Peyer's patch (tissue), 4 donors: ENCODE results near the gene SP140.

Source experiments
- POLR2A ChIP-seq, 2 donors: fragments of 450-650 bp; IDR thresholded peaks; one replicate each; pipeline ENCODE4 v1.5.1; 2017; ENCODE audit warnings: antibody characterized with exemption in 2 of 2, mild to moderate bottlenecking in 2 of 2, moderate library complexity in 2 of 2
- TF ChIP-seq, protein P1 (sequence below), 6 experiments: fragments of 450-650 bp in 4 of 6; fragments of 200-600 bp in 2 of 6; sonication (generic) in 1 of 6; IDR thresholded peaks; one replicate each; pipeline ENCODE4 v1.5.1; 2017 to 2019; ENCODE audit warnings: antibody characterized with exemption in 6 of 6, mild to moderate bottlenecking in 3 of 6, moderate library complexity in 1 of 6

DNA sequence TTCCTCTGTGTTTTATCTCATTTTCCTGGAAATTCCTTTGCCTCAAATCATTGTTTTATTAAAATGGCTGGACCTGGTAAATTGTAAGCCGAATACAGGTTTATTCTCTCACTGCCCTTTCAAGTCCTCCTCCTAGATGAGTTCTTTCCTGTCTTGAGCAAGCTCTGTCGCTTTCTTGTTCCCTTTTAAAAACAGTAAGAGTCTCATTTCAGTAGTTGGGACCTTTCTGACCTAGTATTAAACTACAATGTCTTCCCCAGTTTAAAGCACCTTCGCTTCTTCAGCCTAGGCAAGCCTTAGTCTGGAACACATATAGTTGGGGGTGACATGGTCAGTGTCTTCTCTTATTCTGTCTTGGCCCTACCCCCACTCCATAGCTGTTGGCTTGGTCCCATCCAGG is 60.5 kb downstream of the SP140 start:
- TF ChIP-seq, protein P1, sequence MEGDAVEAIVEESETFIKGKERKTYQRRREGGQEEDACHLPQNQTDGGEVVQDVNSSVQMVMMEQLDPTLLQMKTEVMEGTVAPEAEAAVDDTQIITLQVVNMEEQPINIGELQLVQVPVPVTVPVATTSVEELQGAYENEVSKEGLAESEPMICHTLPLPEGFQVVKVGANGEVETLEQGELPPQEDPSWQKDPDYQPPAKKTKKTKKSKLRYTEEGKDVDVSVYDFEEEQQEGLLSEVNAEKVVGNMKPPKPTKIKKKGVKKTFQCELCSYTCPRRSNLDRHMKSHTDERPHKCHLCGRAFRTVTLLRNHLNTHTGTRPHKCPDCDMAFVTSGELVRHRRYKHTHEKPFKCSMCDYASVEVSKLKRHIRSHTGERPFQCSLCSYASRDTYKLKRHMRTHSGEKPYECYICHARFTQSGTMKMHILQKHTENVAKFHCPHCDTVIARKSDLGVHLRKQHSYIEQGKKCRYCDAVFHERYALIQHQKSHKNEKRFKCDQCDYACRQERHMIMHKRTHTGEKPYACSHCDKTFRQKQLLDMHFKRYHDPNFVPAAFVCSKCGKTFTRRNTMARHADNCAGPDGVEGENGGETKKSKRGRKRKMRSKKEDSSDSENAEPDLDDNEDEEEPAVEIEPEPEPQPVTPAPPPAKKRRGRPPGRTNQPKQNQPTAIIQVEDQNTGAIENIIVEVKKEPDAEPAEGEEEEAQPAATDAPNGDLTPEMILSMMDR (IDR thresholded peaks at IDR 0.05): no peak
- no peak for TF ChIP-seq POLR2A (IDR thresholded peaks at IDR 0.05)
